ENCODE data around the gene TMCC1.

TMCC1 gene

DNA sequence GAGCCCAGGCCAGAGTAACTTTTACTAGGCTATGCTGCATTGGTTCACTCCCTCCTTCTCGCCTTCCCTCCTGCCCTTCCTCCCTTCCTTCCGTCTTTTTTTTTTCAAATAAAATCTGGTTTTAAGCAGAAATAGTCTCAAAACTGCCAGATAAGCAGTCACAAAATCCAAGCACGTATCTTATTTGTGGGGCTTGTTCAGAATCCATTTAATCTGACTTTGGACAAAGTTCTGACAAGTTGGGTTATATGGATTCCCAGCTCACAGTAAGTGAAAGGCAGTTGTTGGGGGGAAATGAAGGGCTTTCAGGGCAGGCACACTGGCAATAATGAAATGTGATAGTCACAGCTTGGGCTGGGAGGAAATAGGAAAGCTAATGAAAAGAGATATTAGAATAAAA is 255.0 kb downstream of the TMCC1 start:
- no peak for DNase-seq (ENCODE audit: low read depth)
- H3K4me3 ChIP-seq (ENCODE audit: control insufficient read depth, low read depth, low read length) = no peak overlapping the region
- TF ChIP-seq, protein P1, sequence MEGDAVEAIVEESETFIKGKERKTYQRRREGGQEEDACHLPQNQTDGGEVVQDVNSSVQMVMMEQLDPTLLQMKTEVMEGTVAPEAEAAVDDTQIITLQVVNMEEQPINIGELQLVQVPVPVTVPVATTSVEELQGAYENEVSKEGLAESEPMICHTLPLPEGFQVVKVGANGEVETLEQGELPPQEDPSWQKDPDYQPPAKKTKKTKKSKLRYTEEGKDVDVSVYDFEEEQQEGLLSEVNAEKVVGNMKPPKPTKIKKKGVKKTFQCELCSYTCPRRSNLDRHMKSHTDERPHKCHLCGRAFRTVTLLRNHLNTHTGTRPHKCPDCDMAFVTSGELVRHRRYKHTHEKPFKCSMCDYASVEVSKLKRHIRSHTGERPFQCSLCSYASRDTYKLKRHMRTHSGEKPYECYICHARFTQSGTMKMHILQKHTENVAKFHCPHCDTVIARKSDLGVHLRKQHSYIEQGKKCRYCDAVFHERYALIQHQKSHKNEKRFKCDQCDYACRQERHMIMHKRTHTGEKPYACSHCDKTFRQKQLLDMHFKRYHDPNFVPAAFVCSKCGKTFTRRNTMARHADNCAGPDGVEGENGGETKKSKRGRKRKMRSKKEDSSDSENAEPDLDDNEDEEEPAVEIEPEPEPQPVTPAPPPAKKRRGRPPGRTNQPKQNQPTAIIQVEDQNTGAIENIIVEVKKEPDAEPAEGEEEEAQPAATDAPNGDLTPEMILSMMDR (IDR thresholded peaks at IDR 0.05; ENCODE audit: control insufficient read depth, insufficient read depth, low read depth, low read length, missing control alignments) = no peak

DNA sequence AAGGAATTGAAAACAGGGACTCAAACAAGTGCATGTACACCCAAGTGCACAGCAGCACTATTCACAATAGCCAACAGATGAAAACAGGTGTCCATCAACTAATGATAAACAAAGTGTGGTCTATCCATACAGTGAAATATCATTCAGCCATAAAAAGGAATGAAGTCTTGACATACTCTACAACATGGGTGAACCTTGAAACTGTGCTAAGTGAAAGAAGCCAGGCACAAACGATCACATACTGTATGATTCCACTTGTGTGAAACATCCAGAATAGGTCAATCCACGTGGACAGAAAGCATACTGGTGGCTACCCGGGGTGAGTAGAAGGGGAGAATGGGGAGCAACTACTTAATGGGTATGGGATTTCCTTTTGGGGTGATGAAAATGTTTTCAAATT is 257.4 kb downstream of the TMCC1 start:
- no peak for DNase-seq (ENCODE audit: low read depth)
- no peak overlapping the region for H3K4me3 ChIP-seq (ENCODE audit: control insufficient read depth, low read depth, low read length)
- TF ChIP-seq, protein P1 (IDR thresholded peaks at IDR 0.05; ENCODE audit: control insufficient read depth, insufficient read depth, low read depth, low read length, missing control alignments) = no peak

DNA sequence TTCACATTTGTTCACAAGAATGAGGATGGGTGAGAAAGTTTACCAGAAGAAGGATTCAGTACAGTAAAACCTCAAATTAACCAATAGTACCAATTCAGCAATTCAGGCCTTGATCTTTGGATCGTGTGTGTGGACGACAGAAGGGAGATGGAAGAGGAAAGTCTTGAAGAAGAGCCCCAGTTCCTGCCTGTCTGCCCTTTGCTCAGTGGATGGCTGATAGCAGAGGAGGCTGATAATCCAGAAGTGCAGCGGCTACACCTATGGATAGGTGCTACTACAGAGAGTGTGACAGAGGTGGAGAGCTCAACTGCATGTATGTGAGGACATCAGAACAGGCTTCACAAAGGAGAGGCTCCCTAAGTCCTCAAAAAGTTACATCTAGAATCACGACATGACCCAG is 257.9 kb downstream of the TMCC1 start:
- DNase-seq (ENCODE audit: low read depth) = no peak
- no peak overlapping the region for H3K4me3 ChIP-seq (ENCODE audit: control insufficient read depth, low read depth, low read length)
- TF ChIP-seq, protein P1 (IDR thresholded peaks at IDR 0.05; ENCODE audit: control insufficient read depth, insufficient read depth, low read depth, low read length, missing control alignments) = no peak

DNA sequence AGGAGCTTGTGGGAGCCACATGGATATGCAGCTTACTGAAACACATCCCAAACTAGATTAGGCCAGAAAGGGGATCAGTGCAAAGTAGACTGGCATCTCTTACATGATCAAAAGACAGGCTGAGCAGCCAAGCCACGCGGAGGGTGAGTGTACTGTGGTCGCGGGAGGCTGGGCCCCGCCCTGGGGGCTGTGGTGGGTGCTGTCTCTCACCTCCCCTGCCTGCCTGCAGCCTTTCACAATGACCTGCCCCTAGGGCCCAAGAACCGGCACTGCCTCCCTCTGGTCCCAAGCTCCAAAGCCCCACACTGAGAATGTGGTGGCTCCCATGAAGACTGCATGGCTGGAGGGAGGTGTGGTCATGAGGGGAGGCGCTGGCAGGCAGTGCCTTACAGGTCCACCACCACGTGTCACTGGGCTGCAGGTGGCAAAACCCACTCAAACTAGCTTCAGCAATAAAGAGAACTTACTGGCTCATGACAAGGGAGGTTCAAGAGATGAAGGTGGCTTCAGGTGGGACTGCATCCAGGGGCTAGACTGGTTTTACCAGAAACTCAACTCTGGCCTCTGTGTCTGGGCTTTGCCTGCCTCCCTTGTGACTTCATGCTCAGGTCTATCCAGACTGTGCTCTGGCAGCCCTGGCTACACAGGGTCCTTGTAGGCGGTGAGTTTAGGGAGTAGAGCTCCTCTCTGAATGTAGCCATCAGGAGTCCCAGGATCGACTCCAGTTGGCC is 259.6 kb downstream of the TMCC1 start:
- H3K4me3 ChIP-seq (ENCODE audit: control insufficient read depth, low read depth, low read length) = no peak overlapping the region
- no peak for DNase-seq (ENCODE audit: low read depth)
- TF ChIP-seq, protein P1 (IDR thresholded peaks at IDR 0.05; ENCODE audit: control insufficient read depth, insufficient read depth, low read depth, low read length, missing control alignments) = no peak

DNA sequence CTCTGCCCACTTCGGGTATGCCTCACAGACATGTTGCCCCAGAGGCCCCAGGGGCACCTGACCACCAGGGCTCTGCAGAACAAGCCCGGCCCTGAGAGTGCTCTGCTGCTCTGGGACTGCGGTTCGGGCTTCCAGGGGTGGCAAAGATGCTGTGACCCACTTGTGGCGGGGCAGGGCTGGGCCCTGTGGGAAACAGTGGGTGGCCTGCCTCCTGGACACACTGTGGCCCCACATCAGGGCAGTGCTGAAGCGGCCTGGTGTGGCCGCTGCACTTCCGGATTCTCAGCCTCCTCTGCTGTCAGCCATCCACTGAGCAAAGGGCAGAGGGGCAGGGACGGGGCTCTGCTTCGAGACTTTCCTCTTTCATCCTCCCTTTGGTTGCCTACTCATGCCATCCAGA is 260.5 kb downstream of the TMCC1 start:
- no peak for DNase-seq (ENCODE audit: low read depth)
- TF ChIP-seq, protein P1 (IDR thresholded peaks at IDR 0.05; ENCODE audit: control insufficient read depth, insufficient read depth, low read depth, low read length, missing control alignments) = no peak

DNA sequence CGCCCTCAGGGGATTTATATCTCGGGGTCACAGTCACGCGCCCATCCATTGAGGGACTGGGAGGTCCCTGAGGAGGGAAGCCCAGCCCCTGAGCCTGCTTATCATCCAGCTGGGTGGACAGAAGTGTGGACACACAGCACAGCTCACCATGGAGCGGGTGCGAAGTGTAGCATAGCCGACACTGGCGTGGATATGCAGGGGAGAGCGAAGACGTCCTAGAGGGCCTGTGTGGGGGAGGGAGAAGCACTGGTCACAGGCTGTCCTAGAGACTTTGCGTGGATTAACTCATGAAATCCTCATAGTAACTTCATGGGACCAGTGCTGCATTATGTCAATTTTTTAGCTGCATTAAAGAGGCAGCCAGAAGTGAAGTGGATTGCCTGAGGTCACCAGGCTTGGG is 261.0 kb downstream of the TMCC1 start:
- H3K4me3 ChIP-seq (ENCODE audit: control insufficient read depth, low read depth, low read length) = no peak overlapping the region
- TF ChIP-seq, protein P1 (IDR thresholded peaks at IDR 0.05; ENCODE audit: control insufficient read depth, insufficient read depth, low read depth, low read length, missing control alignments) = no peak
- no peak for DNase-seq (ENCODE audit: low read depth)

More for the DNA sequence above, 260.5 kb downstream of the TMCC1 start:
- no peak overlapping the region for H3K4me3 ChIP-seq (ENCODE audit: control insufficient read depth, low read depth, low read length)

All from AG09309 (cell line).